SHP77 treated with DMSO at 0.1 percent for 48 hours (cell line): Measurements from ENCODE around the gene PFDN5.
A peak's percentile ranks its signal among the peaks of the same experiment; 100 is the strongest.
"Not testable (repeated sequence)": the region's sequence is repeated elsewhere in the genome, so short reads cannot be mapped to it uniquely, and the experiment has no call there.

ENCODE experiments used
- DNase-seq: peaks from one replicate; lab custom pipeline; 2025; lab: John Stamatoyannopoulos, UW

PFDN5 gene

GRCh38 chr12:53328043-53328435, 32.7 kb downstream of the PFDN5 start:
- no peak for DNase-seq

DNA sequence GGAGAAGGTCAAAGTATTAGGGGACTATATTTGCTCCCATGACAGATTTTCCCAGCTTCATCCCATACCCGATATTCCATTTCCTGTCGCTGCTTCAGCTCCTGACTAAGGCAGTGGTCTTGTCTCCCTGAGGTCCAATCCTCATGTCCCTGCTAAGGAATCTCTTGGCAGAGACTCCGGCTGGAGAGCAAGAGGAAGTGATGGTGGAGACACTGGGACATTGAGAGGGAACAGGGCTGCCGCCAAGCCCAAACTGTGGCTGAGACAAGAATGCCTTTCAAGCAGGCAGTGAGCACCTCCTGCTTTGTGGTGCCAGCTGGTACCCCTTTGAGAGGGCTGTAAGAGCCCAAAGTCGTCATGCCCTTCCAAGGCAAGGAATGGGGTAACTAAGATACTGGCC, 35.3 kb downstream of the PFDN5 start:
- no peak for DNase-seq

- DNase-seq, result not testable (repeated sequence)
Observed at GRCh38 chr12:53332339-53332738, 37.0 kb downstream of the PFDN5 start.

- no peak for DNase-seq
Observed at GRCh38 chr12:53332744-53333143, 37.4 kb downstream of the PFDN5 start.

- no peak for DNase-seq
Observed at GRCh38 chr12:53333289-53333688, 37.9 kb downstream of the PFDN5 start.

DNA sequence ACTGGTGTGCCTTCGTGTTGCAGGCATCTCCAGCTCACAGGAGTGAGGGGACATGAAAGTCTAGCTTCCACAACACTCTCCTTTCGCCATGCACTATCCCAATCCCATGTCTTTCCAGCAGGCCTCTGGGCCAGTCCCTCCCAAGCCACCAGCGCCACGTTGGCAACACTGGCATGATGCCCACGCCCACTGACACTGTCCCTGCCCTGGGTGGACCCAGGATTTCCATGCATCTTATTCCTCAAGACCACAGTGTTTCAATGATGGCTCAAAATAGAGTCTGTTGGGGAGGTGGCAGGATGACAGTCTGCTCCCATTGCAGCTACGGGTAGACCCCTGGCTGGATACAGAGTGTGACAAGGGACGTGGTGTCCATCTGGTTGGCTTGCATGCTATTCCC, 38.5 kb downstream of the PFDN5 start:
- no peak for DNase-seq

DNA sequence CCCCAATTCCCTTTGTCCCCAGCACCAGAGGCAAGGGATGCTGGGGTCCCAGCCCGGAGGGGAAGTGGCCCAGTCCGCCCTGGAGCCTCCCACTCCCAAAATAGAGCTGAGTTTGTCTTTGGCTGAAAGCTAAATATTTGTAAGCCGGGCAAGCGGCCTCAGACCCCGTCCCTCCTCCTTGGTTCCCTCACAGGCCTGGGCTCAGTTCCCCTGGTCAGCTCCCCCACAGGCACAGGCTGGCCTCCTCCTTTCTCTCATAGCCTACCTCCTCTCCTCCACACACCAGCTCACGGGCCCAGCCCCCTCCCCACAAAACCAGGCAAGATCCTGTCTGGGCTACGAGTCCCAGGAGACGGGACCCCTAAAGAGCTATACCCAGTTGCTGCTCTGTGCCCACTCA, 39.5 kb downstream of the PFDN5 start:
- DNase-seq, result no peak

- no peak for DNase-seq
Observed at GRCh38 chr12:53336181-53336681, 40.9 kb downstream of the PFDN5 start, which contains the start of gene SP7. SP7 (minus strand) TSS chr12:53336354; CDS start chr12:53335646, 708 bp downstream.

GRCh38 chr12:53338017-53338416, 42.7 kb downstream of the PFDN5 start:
- no peak for DNase-seq

DNA sequence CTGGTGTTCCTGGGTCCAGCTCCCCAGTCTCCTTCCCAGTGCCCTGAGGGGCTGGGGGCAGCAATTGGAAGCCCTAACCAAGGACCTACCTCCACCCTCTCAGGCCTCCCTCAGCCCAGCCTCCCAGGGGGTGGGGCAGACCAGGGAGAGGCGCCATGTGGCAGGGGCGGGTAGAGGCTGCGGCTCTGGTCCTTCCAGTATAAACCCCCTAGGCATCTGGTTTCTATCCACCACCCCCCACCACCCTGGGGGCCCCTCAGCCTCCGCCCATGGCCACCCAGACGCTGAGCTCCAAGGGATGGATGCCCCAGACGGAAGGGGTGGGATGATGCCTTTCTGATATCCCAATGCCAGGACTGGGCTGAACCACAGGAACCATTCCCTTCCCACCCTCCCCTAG, 43.6 kb downstream of the PFDN5 start:
- DNase-seq, result no peak

DNA sequence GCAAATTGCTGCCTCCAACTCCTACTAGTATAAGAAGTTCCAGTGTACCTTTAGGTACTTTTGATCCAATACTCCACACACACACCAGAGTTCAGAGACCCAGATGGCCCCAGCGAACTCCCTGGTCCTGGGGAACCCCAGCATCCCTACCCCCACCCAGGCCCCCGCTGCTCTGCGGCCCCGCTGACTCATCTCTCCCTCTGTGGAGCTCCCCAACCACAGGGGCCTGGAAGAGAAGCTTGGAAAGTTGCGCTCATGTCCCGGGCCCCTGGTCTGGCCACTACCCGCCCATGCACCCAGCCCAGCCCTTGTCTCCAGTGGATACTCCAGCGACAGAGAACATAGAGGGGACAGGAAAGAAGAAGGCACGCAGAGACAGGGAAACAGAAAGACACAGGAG, 45.1 kb downstream of the PFDN5 start:
- DNase-seq, result no peak

DNA sequence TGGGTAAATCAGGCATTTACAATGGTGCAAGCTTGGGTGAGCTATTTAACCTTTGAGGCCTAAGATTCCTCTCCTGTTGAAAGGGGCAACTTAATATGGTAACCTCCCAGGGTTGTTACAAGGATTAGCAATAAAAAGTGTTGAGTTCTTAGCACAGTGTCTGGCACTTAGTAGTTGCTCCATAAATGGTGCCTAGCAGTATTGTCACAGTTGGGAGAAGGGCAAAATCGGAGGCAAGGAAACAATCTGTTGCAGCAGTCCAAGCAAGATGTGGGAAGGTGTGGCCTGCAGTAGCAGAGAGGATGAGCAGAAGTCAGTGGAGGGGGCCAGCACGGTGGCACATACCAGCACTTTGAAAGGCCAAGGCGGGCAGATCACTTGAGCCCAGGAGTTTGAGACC, 48.1 kb downstream of the PFDN5 start:
- DNase-seq, result no peak

DNA sequence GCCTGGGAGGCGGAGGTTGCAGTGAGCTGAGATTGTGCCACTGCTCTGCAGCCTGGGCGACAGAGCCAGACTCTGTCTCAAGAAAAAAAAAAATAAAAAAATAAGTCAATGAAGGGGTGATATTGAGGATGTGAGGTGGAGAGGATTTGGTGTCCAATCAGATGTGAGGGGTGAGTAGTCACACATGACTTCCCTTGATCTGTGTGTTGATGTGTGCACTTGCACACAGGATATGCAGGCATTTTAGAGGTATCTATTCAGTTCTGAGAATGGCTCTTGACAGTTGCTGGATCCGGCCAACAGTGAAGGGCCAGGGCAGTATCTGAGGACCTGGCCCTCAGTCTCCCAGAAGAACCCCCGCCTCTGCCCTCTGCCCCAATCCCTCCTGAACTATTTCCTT, 48.6 kb downstream of the PFDN5 start:
- DNase-seq, result no peak

- no peak for DNase-seq
Observed at GRCh38 chr12:53344487-53344823, 49.1 kb downstream of the PFDN5 start.

GRCh38 chr12:53344824-53345485, 49.6 kb downstream of the PFDN5 start:
- peak; percentile 31 for DNase-seq

DNA sequence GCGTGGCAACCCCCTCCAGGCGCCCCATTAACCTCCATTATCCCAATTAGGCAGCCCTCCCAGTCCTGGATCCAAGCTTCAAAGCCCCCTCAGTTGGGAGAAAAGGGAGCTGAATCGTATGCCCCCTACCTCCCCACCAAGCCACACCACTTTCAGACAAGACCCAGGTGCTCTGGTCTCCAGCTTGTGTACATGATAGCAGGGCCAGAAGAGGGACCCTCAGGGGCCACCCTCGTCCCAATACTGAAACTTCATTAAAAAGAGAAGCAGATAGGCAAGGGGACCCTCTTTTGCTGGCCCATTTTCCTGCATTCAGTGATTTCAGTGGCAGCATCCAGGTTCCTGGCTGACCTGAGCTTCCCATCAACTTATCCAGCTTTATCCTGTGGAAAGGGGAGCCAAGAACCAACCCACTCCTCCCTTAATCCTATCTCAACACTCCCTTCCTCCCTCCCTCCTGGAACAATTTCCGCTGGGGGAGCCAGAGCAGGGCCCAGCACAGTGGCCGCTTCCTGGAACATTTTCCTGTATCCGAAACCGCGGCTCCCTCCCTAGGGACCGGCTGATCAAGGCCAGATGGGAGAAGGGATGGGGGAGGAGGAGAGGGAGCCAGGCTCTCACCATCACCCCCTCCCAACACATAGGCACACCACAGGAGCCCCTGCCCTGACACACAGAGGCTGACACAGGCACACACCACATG, 50.3 kb downstream of the PFDN5 start:
- no peak for DNase-seq

DNA sequence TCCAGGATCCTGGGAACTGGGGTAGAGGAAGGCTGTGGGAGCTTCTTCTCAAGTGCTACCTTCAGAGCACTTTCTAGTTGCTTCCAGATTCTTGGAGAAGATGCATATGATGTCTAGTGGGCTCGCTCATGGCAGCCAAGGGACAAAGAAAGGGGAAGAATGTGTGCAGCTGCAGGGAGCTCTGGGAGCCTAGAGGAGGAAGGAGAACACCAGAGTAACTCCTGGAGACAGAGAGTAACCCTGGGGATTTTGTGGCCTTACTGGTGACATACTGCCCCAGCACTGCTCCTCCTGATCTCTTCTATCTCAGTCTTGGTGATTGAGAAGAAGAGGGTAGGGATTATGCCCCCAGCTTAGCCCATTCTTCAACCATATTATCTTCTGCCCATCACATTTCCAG, 51.1 kb downstream of the PFDN5 start:
- no peak for DNase-seq

DNA sequence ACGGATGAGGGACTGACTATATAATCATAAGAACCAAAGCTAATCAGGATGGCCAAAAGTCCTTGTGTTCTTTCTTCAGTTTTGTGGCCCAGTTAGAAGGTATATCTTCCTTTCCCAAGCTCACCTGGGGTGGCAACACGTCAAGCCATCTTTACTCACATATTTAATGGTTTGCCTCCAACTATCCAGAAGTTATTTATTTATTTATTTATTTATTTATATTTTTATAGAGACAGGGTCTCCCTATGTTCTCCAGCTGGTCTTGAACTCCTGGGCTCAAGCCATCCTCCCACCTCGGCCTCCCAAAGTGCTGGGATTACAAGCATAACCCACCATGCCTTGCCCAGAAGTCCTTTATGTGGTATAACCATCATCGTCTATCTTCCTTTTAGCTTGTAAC, 52.6 kb downstream of the PFDN5 start:
- DNase-seq, result no peak
